Stimulated activated CD4-positive, alpha-beta T cell treated with anti-CD3 and anti-CD28 coated beads, Interleukin-15, amount 100 ng/mL, for 1 hour (primary cell): ENCODE measurements around the gene PAGR1.
A peak's percentile ranks its signal among the peaks of the same experiment; 100 is the strongest.
"Not testable (repeated sequence)": the region's sequence is repeated elsewhere in the genome, so short reads cannot be mapped to it uniquely, and the experiment has no call there.

Source experiments
- DNase-seq, 2 donors: peaks; one replicate each; pipeline ENCODE4 v3.0.0-alpha.2; 2020; ENCODE audit warnings: low read depth in 1 of 2, low spot score in 1 of 2

PAGR1 gene

DNA sequence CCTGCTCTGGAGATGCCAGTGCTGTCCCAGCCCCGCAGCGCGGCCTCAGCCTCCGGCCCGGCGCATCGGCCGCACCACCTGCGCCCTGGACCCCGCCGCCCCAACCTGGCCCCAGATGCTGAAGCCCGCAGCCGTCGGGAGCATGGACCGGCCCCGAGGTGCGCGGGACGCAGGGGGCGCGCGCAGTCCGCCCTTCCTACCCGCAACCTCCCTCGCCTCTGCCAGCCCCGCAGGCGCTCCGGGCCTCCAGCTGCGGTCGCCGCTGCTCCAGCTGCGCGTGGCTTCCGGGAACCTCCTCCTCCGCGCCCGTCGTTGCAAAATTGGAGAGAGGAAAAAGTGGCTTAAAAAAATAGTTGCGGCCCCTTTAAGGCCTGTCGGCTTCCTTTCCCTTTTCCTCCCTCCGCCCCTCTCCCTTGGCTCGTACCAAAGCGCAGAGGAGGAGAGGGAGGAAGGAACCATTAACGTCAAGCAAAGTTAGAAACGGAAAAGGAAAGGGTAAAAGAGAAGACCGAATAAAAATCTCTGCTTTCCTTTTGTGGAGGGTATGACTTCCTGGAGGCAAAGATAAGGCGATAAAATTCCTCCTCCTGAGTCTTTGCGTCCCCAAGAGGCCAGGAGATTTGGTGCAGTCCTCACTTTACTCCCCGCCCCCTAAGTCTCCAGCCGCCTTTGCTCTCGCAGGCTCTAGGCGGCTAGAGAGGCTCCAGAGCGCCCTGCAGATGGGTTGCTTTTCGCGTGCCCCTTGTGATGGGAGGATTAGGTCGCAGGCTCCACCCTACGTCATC, 47.1 kb downstream of the PAGR1 start, which contains the start of gene CDIPT:
TSS of gene CDIPT (minus strand) at position 343 of the 785 bp plus-strand sequence. CDS start 369 bp downstream, outside the sequence.
- DNase-seq = peak; percentile 84 to 85

DNA sequence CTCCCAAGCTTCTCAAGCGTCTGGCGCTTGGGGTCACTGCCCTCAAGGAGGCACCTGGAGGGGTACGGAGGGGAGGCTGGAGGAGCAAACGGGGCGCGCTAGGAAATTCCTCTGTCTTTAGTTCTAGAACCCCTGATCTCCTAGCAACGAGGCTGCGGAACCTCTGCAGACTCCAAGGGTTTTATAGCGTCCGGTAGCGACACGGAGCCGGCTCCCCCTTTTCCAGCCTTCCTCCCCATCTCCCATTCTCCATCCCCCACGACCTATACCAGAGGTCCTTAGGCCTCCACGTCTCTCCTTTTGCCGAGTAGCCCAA, 47.7 kb downstream of the PAGR1 start:
- DNase-seq = no peak

DNA sequence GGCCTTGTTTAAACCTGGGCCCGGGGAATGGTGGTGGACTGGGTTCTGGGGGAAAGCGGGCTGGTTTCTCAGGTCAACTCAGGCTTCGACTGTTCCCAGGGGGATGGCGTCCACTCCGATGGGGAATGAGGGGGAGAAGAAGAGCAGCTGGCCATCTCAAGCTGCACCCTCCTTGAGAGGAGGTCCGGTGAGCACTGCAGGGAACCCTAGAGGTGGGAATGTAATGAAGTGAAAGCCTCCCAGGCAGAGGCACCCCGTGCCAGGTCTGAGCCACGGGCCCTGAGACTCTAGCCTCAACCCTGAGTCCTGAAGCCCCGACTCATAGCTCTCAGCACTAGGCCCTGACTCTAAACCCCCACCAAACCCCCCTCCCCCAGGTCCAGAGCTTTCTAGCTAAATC, 48.3 kb downstream of the PAGR1 start:
- no peak for DNase-seq

DNA sequence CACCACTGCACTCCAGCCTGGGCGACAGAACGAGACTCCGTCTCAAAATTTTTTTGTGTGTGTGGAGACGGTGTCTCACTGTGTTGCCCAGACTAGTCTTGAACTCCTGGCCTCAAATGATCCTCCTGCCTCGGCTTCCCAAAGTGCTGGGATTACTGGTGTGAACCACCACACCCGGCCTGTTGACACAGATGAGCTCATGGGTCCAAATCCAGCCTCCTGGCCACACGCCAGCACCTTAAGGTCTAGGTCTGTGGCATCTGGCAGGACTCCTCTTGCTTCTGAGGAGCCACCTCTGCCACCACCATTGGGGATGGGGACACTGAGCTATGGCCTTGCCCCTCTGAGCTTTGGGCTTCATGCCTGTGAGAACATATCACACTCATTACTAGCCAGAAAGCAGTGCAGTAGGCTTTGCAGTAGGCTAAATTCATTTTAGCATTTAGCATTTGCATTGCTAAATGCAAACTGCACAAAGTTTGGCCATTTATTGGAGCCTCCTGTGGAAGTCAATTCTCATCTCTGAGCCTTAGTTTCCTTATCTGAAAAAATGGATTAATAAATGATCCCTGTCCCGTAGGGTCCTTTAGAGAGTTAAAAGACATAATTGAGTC, 52.6 kb downstream of the PAGR1 start:
- DNase-seq = no peak

DNA sequence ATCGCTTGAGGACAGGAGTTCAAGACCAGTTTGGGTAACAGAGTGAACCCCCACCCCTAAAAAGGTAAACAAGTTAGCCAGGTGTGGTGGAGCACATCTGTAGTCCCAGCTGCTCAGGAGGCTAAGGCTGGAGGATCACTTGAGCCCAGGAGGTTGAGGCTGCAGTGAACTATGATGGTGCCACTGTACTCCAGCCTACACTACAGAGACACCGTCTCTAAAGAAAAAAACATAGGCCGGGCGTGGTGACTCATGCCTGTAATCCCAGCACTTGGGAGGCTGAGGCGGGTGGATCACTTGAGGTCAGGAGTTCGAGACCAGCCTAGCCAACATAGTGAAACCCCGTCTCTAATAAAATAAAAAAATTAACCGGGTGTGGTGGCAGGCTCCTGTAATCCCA, 53.1 kb downstream of the PAGR1 start:
- DNase-seq = not testable (repeated sequence)
